H1 (cell line): Measurements from ENCODE around the gene MED12L. TPM values are rescaled to one million over a fixed set of nuclear protein-coding genes. Genes with fewer than 3 reads are reported as not detected.

ENCODE experiments used
- CTCF ChIA-PET: fragments of 300-600 bp; sonication (Branson Sonifier 250); formaldehyde crosslinking; loops from one replicate; lab custom pipeline; 2021; ENCODE audit not compliant: partially characterized antibody; lab: Charles Lee
- POLR2A ChIA-PET: fragments of 300-600 bp; sonication (Branson Sonifier 250); formaldehyde crosslinking; loops from one replicate; lab custom pipeline; 2021; ENCODE audit warnings: inconsistent platforms; ENCODE audit not compliant: partially characterized antibody; lab: Charles Lee
- DNase-seq, 2 experiments: peaks; one replicate each; pipeline versions ENCODE4 v3.0.0 to v3.0.0-alpha.2; 2010 to 2022; ENCODE audit warnings: low spot score in 2 of 2, low read depth in 1 of 2, mixed read lengths in 1 of 2
- FAIRE-seq: peaks from 2 replicates; lab custom pipeline; 2011; peaks lifted over from hg19 to GRCh38; lab: Jason Lieb, UNC
- H2AFZ ChIP-seq: 2 replicates; pipeline ENCODE4 v1.8.1; 2012; ENCODE audit warnings: low read length, inconsistent platforms
- H2AK5ac ChIP-seq: 2 replicates; pipeline ENCODE4 v1.6.1; 2013; ENCODE audit warnings: low read depth, low read length
- H2BK120ac ChIP-seq: replicated peaks from 2 replicates; pipeline ENCODE3; 2013; ENCODE audit warnings: low read depth, low read length, inconsistent platforms
- H2BK12ac ChIP-seq: 2 replicates; pipeline ENCODE4 v1.6.1; 2013; ENCODE audit warnings: low read depth, low read length
- H2BK15ac ChIP-seq: 2 replicates; pipeline ENCODE4 v1.6.1; 2013; ENCODE audit warnings: low read length
- H2BK20ac ChIP-seq: 2 replicates; pipeline ENCODE4 v1.6.1; 2013; ENCODE audit warnings: low read length
- H2BK5ac ChIP-seq: 2 replicates; pipeline ENCODE4 v1.6.1; 2013; ENCODE audit warnings: low read depth, low read length
- H3K14ac ChIP-seq: 2 replicates; pipeline ENCODE4 v1.6.1; 2013; ENCODE audit warnings: inconsistent platforms; ENCODE audit not compliant: insufficient read length
- H3K18ac ChIP-seq: 2 replicates; pipeline ENCODE4 v1.6.1; 2013; ENCODE audit warnings: low read length; ENCODE audit errors: extremely low read depth
- H3K23ac ChIP-seq: 2 replicates; pipeline ENCODE4 v1.6.1; 2013; ENCODE audit warnings: inconsistent platforms; ENCODE audit not compliant: insufficient read length
- H3K23me2 ChIP-seq: 2 replicates; pipeline ENCODE4 v1.6.1; 2013; ENCODE audit warnings: low read depth, low read length
- H3K27ac ChIP-seq: 2 replicates; pipeline ENCODE4 v1.6.1; 2011; ENCODE audit warnings: low read depth, low read length, inconsistent platforms
- H3K27me3 ChIP-seq, 4 experiments: replicated peaks in 1 of 4; 1 replicate in 1 of 4; 2 replicates in 3 of 4; pipeline versions ENCODE4 v1.6.1 to v1.8.1; 2011 to 2013; ENCODE audit warnings: low read length in 3 of 4, mild to moderate bottlenecking in 3 of 4, inconsistent platforms in 2 of 4, mixed read lengths in 2 of 4, moderate library complexity in 1 of 4; ENCODE audit not compliant: control insufficient read depth in 3 of 4, insufficient read depth in 3 of 4; ENCODE audit errors: extremely low read depth in 1 of 4
- H3K36me3 ChIP-seq, 4 experiments: 2 replicates each; pipeline versions ENCODE4 v1.6.1 to v1.8.1; 2011 to 2013; ENCODE audit warnings: mild to moderate bottlenecking in 4 of 4, low read length in 3 of 4, moderate library complexity in 2 of 4, control low read depth in 1 of 4, inconsistent platforms in 1 of 4; ENCODE audit not compliant: insufficient read depth in 4 of 4, control insufficient read depth in 2 of 4
- H3K4ac ChIP-seq: replicated peaks from 2 replicates; pipeline ENCODE3; 2013; ENCODE audit warnings: low read length, low read depth, mixed read lengths, inconsistent platforms; ENCODE audit not compliant: insufficient read length
- H3K4me1 ChIP-seq, 4 experiments: replicated peaks in 1 of 4; 1 replicate in 1 of 4; 2 replicates in 3 of 4; pipeline versions ENCODE4 v1.6.1 to v1.8.1; 2011 to 2013; ENCODE audit warnings: low read length in 3 of 4, inconsistent platforms in 2 of 4, mixed read lengths in 1 of 4; ENCODE audit not compliant: insufficient read depth in 4 of 4, control insufficient read depth in 3 of 4
- H3K4me2 ChIP-seq, 2 experiments: 2 replicates each; pipeline versions ENCODE4 v1.6.1 to v1.8.1; 2011 to 2013; ENCODE audit warnings: low read depth in 2 of 2, low read length in 2 of 2, control low read depth in 1 of 2, inconsistent platforms in 1 of 2, mild to moderate bottlenecking in 1 of 2; ENCODE audit not compliant: insufficient read depth in 1 of 2
- H3K4me3 ChIP-seq, 4 experiments: fragments of 200-600, 300-600 bp in 1 of 4; sonication (generic), shearing (Covaris generic), sonication (Bioruptor Twin) in 1 of 4; 2 replicates each; pipeline versions ENCODE4 v1.5.1 to v1.8.1; 2011 to 2016; ENCODE audit warnings: low read length in 4 of 4, low read depth in 3 of 4, control low read depth in 2 of 4, inconsistent platforms in 2 of 4, mild to moderate bottlenecking in 2 of 4, mixed read lengths in 1 of 4, moderate library complexity in 1 of 4; ENCODE audit not compliant: insufficient read depth in 2 of 4; ENCODE audit errors: extremely low read depth in 1 of 4
- H3K56ac ChIP-seq: replicated peaks from 2 replicates; pipeline ENCODE3; 2013; ENCODE audit warnings: low read depth, mild to moderate bottlenecking, mixed read lengths, low read length, inconsistent platforms; ENCODE audit not compliant: insufficient read length
- H3K79me1 ChIP-seq: 2 replicates; pipeline ENCODE4 v1.6.1; 2013; ENCODE audit warnings: low read depth, low read length, control low read depth
- H3K79me2 ChIP-seq, 2 experiments: 2 replicates each; pipeline versions ENCODE4 v1.6.1 to v1.8.1; 2012 to 2013; ENCODE audit warnings: low read length in 2 of 2, mild to moderate bottlenecking in 2 of 2, inconsistent platforms in 1 of 2; ENCODE audit not compliant: insufficient read depth in 2 of 2, control insufficient read depth in 1 of 2
- H3K9ac ChIP-seq, 4 experiments: replicated peaks in 1 of 4; 1 replicate in 1 of 4; 2 replicates in 3 of 4; pipeline versions ENCODE4 v1.6.1 to v1.8.1; 2011 to 2013; ENCODE audit warnings: low read depth in 3 of 4, low read length in 3 of 4, control low read depth in 2 of 4, mild to moderate bottlenecking in 2 of 4, moderate library complexity in 2 of 4, inconsistent platforms in 1 of 4; ENCODE audit errors: extremely low read depth in 1 of 4
- H3K9me3 ChIP-seq, 2 experiments: 2 replicates each; pipeline versions ENCODE4 v1.6.1 to v1.8.1; 2012 to 2013; ENCODE audit warnings: mild to moderate bottlenecking in 2 of 2, moderate library complexity in 2 of 2, control low read depth in 1 of 2, inconsistent platforms in 1 of 2, low read depth in 1 of 2, low read length in 1 of 2, mixed read lengths in 1 of 2; ENCODE audit not compliant: insufficient read depth in 2 of 2
- H4K20me1 ChIP-seq, 2 experiments: replicated peaks in 1 of 2; 2 replicates each; pipeline versions ENCODE3 to v1.8.1; 2011 to 2013; ENCODE audit warnings: inconsistent platforms in 2 of 2, low read length in 2 of 2, mild to moderate bottlenecking in 1 of 2; ENCODE audit not compliant: insufficient read depth in 2 of 2, control insufficient read depth in 1 of 2
- H4K5ac ChIP-seq: 2 replicates; pipeline ENCODE4 v1.6.1; 2013; ENCODE audit warnings: low read length, low read depth, mixed read lengths, inconsistent platforms; ENCODE audit not compliant: insufficient read length
- H4K8ac ChIP-seq: 2 replicates; pipeline ENCODE4 v1.8.0; 2013; ENCODE audit warnings: mild to moderate bottlenecking, moderate library complexity, low read length, inconsistent platforms; ENCODE audit not compliant: insufficient read depth; ENCODE audit errors: extremely low read depth
- H4K91ac ChIP-seq: replicated peaks from 2 replicates; pipeline ENCODE3; 2013; ENCODE audit warnings: low read length, mixed read lengths, inconsistent platforms; ENCODE audit not compliant: insufficient read length
- ASH2L ChIP-seq: fragments of 200-600, 300-600 bp; sonication (generic); IDR thresholded peaks from one replicate; pipeline ENCODE4 v1.7.1; 2017; ENCODE audit warnings: low read length
- EP300 ChIP-seq, 2 experiments: IDR thresholded peaks; 1 replicate in 1 of 2; 2 replicates in 1 of 2; pipeline ENCODE4 v1.6.1; 2011 to 2012; ENCODE audit warnings: low read depth in 2 of 2, low read length in 2 of 2, mild to moderate bottlenecking in 2 of 2, borderline replicate concordance in 1 of 2, inconsistent platforms in 1 of 2, moderate library complexity in 1 of 2
- JUND ChIP-seq: IDR thresholded peaks from 2 replicates; pipeline ENCODE4 v1.6.1; 2011; ENCODE audit warnings: mild to moderate bottlenecking, improper control_type of control experiment, low read length
- KDM4A ChIP-seq: IDR thresholded peaks from one replicate; pipeline ENCODE4 v1.7.1; 2012; ENCODE audit warnings: low read depth, mild to moderate bottlenecking, moderate library complexity, low read length, inconsistent platforms; ENCODE audit not compliant: severe bottlenecking
- NANOG ChIP-seq: IDR thresholded peaks from 2 replicates; pipeline ENCODE4 v1.6.1; 2011; ENCODE audit warnings: low read length, low read depth, mild to moderate bottlenecking, inconsistent platforms; ENCODE audit not compliant: insufficient read depth, poor library complexity, severe bottlenecking
- POLR2AphosphoS5 ChIP-seq: IDR thresholded peaks from 2 replicates; pipeline ENCODE4 v1.6.1; 2011; ENCODE audit warnings: low read depth, low read length
- RFX5 ChIP-seq: IDR thresholded peaks from 2 replicates; pipeline ENCODE4 v1.6.1; 2011; ENCODE audit warnings: low read depth, low read length, improper control_type of control experiment, borderline replicate concordance
- RXRA ChIP-seq: IDR thresholded peaks from 2 replicates; pipeline ENCODE4 v1.6.1; 2011; ENCODE audit warnings: low read depth, mild to moderate bottlenecking, low read length, moderate library complexity; ENCODE audit not compliant: insufficient read depth
- SP1 ChIP-seq: IDR thresholded peaks from 2 replicates; pipeline ENCODE4 v1.6.1; 2011; ENCODE audit warnings: low read depth, low read length
- WGBS, 2 experiments: shearing (Covaris generic) in 1 of 2; methylation state at CpG; one replicate each; pipeline versions ENCODE4 v1.1.6 to v1.1.7; 2013 to 2015; ENCODE audit warnings: low lambda C conversion rate in 2 of 2, mixed read lengths in 2 of 2, inconsistent platforms in 1 of 2, low coverage in 1 of 2, missing lambda C conversion rate in 1 of 2; ENCODE audit not compliant: insufficient replicate concordance in 2 of 2, insufficient coverage in 1 of 2, insufficient read length in 1 of 2; ENCODE audit errors: extremely low coverage in 1 of 2, missing lambda C conversion rate in 1 of 2; 5-methylcytosine and 5-hydroxymethylcytosine counted together
- polyA plus RNA-seq, 7 experiments: library from polyadenylated mRNA; depleted of rRNA in 3 of 7; stranded (reverse) in 5 of 7; unstranded in 2 of 7; fragments of >200 nt in 5 of 7; fragments of 200-250 nt in 2 of 7; gene quantifications; 1 replicate in 5 of 7; 2 replicates in 1 of 7; 4 replicates in 1 of 7; pipeline versions ENCODE4 v1.2.1 to v1.2.3, GENCODE V29; 2011 to 2013; ENCODE audit warnings: missing spikeins in 2 of 7, mixed read lengths in 2 of 7
- total RNA-seq: library from RNA; stranded (reverse); fragmentation: NEBNext Ultra II Directional; extraction: Animal tissue kit (Norgen Biotek cat#: 25700); gene quantifications from 2 replicates; pipeline ENCODE4 v1.2.1, GENCODE V29; 2021
- TF ChIP-seq, protein P1 (sequence below): IDR thresholded peaks from 2 replicates; pipeline ENCODE4 v1.6.1; 2011; ENCODE audit warnings: low read length, improper control_type of control experiment

The MED12L gene
- total and polyA plus RNA-seq, 2 of the 8 experiments (the other 6 are each of a cell fraction or from before 2014, with no cell fraction given): 3.6 to 26.2 TPM

GRCh38 chr3:151410891-151411559, 325.6 kb downstream of the MED12L start:
- no peaks in the 10 kb centered on the region for H3K23me2 ChIP-seq
- H2BK12ac ChIP-seq: no peak overlapping the region
- H4K91ac ChIP-seq: no peak overlapping the region
- H3K27ac ChIP-seq: no peak overlapping the region
- 92% methylated on average over 9 of the region's 9 CpGs; no CpG with 5 or more reads in 1 of the 2 experiments for WGBS, 2 experiments
- H3K9ac ChIP-seq: no peak overlapping the region
- H3K23ac ChIP-seq: no peak overlapping the region
- no peak overlapping the region for H2BK15ac ChIP-seq
- H3K14ac ChIP-seq: no peak overlapping the region
- H3K4me1 ChIP-seq: no peaks in the 10 kb centered on the region
- no peak overlapping the region for H2AFZ ChIP-seq
- H2AK5ac ChIP-seq: no peak overlapping the region
- no peaks in the 10 kb centered on the region for H3K9me3 ChIP-seq
- H2BK5ac ChIP-seq: no peak overlapping the region
- no peaks in the 10 kb centered on the region for H3K79me2 ChIP-seq
- H3K79me1 ChIP-seq: no peaks in the 10 kb centered on the region
- ChIA-PET CTCF (interaction anchor here (0.5 to 5.1 kb wide), 11 partner anchors 11 to 183 kb away, joined by 3 to 20 read pairs (median 3); no protein-coding TSS in a partner anchor), POLR2A (no interaction called here)
- H3K18ac ChIP-seq: no peak overlapping the region
- H3K4me3 ChIP-seq: no peak overlapping the region
- no peak for TF ChIP-seq POLR2AphosphoS5
- no peak for TF ChIP-seq JUND
- TF ChIP-seq NANOG: no peak
- TF ChIP-seq, protein P1, sequence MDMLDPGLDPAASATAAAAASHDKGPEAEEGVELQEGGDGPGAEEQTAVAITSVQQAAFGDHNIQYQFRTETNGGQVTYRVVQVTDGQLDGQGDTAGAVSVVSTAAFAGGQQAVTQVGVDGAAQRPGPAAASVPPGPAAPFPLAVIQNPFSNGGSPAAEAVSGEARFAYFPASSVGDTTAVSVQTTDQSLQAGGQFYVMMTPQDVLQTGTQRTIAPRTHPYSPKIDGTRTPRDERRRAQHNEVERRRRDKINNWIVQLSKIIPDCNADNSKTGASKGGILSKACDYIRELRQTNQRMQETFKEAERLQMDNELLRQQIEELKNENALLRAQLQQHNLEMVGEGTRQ: no peak
- TF ChIP-seq SP1: no peak
- no peak for TF ChIP-seq KDM4A
- TF ChIP-seq ASH2L: no peak
- TF ChIP-seq RXRA: no peak
- no peak for TF ChIP-seq RFX5
- no peak for TF ChIP-seq EP300 (IDR thresholded peaks at IDR 0.05; ENCODE audit: borderline replicate concordance in 1 of 2, low read depth in 2 of 2, low read length in 2 of 2)
- no peak overlapping the region for H2BK20ac ChIP-seq
- H4K20me1 ChIP-seq: no peaks in the 10 kb centered on the region
- H3K36me3 ChIP-seq: peaks cover 0 to 3% (median 1%) of the 10 kb centered on the region in 4 experiments; a peak in 1 of 8 replicates
- H3K4me2 ChIP-seq: no peak overlapping the region
- H3K56ac ChIP-seq: no peak overlapping the region
- FAIRE-seq (no peak), DNase-seq (no peak)
- no peak overlapping the region for H3K4ac ChIP-seq
- H2BK120ac ChIP-seq: no peak overlapping the region
- no peak overlapping the region for H4K5ac ChIP-seq
- H4K8ac ChIP-seq: no peak overlapping the region
- H3K27me3 ChIP-seq: no peaks in the 10 kb centered on the region
